ENCODE data around the gene NOD1. TPM values are rescaled to one million over a fixed set of nuclear protein-coding genes. Genes with fewer than 3 reads are reported as not detected.

The NOD1 gene
- polyA plus RNA-seq, 10 donors = 11.0 to 19.6 (median 13.4) TPM

DNA sequence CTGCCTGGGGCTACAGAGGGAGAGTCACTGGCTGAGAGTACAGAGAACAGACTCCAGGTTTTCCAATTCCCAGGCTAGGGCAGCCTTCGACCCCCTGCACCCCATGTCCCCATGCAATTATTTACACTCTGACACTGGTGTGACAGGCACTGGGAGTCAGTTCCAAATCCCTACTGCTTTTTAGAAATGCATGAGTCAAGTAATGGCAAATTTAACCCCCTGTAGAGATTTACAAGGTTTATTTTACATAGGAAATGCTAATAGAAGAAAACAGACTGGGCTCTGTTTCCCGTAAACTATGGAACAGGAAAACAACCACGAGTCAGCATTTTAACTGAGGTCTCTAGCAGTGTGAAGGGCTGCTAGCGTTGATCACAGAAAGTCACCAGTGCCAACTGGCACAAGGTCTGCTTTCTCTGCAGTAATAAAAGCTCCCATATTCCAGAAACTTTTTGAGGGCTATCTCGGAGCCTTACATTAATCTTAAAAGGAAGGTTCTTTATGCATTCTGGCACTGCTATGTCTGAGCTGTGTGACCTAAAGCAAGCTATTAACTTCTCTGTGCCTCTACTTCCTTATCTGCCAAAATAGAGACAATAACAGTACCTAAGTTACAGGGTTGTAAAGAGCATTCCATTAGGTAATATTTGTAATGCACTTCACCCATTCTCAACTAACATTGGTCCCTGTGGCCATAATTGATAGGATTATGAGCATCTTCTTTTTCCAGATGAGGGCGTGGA is 28.2 kb downstream of the NOD1 start:
- no peak for DNase-seq

DNA sequence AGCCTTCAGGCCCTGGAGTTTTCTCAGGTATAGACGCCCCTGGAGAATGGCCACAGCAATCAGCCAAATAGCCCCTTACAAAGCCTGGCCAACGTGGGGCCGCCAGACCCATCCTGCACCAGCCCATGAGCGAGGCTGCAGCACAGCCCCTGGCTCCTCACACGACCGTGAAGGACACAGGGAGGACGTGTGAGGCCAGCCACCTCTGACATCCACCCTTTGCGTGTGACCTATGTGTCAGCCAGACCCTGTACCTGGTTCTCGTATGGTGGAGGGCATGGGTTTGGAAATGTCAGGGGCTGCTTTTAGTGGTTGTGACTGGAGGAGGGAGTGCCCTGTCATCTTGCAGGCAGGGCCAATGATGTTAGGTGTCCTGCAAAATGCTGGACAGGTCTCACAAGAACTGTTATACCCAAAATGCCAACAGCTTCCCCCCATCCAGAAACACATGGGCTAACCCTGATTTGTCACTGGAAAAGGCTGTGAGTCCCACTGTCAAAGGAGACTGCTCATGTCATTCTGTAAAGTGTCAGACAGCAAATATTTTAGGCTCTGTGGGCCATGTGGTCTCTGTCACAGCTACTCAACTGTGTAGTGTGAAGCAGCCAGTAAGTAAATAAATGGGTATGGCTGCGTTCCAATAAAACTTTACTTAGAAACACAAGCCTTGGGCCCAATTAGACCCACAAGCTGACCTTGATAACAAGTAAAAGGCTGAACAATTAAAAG is 30.0 kb downstream of the NOD1 start:
- no peak for DNase-seq

- no peak for DNase-seq
Measured at GRCh38 chr7:30447466-30447865, 31.1 kb downstream of the NOD1 start.

- no peak for DNase-seq
Measured at GRCh38 chr7:30446266-30446665, 32.3 kb downstream of the NOD1 start.

DNA sequence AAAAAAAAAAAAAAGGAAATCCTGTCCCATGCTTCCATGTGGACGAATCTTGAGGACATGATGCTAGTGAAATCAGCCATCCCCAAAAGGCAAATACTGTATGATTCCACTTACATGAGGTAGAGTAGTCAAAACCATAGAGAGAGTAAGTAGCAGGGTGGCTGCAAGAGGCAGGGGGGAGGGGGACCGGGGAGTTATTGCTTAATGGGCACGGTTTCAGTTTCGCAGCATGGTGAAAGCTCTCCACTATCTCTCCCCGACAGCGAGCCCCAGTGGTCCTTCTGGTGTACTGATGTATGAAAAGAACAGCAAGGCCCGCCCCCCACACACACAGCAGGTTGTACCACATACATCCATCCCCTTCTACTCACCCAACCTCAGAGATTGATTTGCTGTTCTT is 32.8 kb downstream of the NOD1 start:
- DNase-seq = peak in 2 of 3 donors; percentile 40 to 51

DNA sequence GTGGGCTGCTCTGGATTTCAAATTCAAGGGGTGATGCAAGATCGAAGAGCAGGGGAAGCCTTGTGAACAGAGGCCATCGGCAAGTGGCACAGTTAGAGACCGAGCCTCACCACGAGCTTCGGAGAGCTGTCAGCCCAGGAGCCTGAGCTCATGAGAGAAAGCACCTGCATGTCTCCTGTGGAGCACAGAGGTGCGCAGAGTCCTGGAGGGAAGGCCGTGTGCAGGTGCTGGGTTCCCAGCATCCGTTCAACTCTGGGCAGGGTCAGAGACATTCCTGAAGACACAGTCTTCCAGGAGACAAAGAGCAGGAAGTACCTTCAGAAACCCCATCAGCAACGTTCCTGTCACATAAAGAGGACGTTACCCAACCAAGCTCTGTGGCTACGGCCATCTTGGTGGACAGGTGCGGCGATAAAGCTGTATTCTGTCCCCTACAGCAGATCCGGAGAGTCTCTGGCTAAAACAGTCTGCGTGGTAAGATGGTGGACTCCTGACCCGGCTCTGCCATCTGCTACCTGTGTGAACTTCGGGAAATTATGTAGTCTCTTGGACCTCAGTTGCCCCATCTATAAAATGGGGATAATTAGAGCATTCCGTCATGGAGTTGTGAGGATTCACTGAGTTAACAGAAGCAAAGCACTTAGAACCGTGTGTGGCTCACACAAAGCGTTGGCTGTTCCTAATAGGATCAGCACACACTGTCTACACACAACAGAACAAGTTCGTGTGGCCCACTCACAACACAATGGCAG is 40.6 kb downstream of the NOD1 start:
- no peak for DNase-seq

GRCh38 chr7:30436518-30436917 is 42.1 kb downstream of the NOD1 start:
- DNase-seq = no peak

GRCh38 chr7:30436046-30436445 is 42.5 kb downstream of the NOD1 start:
- DNase-seq = no peak

DNA sequence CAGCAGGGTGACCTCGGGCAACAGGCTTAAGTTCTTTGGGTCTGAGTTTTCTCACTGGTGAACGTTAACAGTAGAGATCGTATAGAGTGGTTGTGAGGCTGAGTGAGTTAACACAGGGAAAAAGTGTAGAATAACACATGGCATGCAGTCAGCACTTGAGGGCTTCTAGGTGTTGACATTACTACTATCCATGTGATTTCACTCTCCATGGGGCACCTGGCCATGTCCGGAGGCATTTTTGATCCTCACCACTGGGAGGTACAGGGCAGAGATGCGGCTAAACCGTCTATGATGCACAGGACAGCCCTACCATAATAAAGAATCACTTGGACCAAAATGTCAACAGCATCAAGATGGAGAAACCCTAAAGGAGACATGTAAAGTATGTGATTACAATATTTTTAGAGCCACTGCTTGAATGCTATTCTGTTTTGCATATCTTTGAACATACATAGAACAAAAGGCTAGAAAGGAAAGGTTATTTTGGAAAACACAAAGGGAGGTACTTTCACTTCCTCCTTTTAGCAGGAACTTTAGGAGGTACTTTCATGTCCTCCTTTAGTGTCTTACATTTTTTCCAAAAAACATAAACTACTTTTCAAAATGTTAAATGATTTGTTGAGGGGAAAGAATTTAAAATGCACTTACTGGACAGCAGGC is 44.3 kb downstream of the NOD1 start:
- DNase-seq = no peak

DNA sequence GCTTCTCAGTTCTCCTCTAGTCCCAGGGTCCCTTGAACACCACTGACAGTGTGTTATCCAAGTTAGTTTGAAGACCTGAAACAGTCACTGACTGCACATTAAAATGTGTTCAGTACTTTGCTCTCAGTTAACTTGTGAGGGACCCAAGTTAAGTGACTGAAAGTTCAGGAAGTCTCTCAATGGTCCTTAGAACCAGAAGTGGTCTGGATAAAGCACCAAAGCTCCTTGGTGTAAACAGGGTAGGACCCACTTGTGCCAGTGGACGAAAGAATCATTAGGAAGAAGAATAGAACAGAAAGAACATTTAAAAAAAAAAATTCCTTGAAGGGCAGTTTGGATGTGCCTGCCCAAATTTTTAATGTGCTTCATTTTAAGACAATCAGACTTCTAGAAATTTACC is 45.1 kb downstream of the NOD1 start:
- no peak for DNase-seq

DNA sequence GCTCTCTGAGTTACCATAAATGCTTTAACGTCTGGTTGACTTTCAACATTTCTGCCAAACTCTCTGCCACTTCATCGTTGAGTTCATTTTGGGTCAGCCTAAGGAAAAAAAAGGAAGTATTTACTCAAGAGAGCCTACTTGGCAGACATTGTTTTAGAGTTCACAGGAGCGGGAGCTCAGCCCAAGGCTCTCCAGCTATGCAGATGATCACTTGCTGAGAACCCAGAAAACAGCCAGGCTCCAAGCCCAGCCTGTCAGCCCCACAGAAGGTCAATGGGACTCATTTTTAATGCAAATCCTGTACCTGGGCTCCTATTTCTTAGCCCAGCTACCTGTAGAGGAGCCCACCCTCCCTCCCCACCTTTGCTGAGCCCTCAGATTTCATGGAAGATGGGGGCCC is 45.5 kb downstream of the NOD1 start:
- DNase-seq = peak in 2 of 3 donors; percentile 69 to 71

DNA sequence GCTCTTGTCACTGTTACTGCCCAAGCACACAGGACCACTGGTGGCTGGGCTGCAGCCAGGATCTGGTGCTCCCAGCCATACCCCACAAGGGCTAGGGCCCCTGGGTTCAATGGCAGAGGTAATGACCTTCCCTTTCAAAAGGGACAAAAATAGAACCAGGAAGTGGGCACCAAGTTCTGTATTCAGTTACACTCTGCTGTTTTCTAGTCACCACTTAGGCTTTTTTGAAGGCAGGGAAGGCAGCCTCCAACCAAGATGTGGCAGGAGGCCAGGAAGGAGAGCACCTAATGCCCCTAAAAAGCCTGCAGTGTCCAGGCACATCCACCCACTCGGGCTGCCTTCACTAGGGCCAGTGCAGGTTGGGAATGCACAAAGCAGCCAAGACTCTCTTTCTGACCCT is 47.8 kb downstream of the NOD1 start:
- no peak for DNase-seq

DNA sequence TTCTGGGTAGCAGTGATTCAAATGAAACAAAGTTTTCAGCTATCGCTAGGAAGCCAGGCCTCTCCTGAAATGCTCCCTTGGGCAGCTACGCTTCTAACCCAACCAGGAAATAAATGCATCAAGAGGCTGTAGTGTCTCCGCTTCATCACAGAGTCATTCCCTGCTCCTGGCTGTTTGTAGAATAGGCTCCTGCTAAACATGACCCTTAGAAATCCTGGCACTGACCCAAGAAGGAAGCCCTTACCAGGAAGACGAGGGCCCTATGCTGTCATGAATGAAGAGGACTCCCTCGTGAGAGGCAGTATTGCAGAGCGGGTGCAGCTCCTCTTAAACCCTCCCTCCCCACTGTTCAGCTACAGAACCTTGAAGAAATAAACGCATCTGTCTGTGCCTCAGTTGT is 48.3 kb downstream of the NOD1 start:
- peak in 2 of 3 donors; percentile 36 to 37 for DNase-seq

DNA sequence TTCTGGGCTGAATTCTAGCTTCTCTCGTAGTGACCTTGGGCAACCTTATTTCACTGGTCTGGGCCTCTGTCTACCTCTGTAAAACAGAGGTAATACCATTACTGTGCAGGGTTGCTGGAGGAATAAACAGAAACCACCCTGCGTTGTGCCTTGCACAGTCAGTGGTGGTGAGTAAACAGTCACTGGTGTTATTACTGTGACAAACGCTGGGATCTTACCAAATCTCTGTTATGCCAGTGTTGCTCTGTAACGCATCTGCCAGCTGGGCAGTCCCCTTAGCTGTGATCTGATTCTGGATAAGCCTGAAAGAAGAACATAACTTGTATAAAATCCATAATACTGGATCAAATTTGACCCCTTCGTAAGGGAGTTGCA is 49.4 kb downstream of the NOD1 start:
- no peak for DNase-seq

DNA sequence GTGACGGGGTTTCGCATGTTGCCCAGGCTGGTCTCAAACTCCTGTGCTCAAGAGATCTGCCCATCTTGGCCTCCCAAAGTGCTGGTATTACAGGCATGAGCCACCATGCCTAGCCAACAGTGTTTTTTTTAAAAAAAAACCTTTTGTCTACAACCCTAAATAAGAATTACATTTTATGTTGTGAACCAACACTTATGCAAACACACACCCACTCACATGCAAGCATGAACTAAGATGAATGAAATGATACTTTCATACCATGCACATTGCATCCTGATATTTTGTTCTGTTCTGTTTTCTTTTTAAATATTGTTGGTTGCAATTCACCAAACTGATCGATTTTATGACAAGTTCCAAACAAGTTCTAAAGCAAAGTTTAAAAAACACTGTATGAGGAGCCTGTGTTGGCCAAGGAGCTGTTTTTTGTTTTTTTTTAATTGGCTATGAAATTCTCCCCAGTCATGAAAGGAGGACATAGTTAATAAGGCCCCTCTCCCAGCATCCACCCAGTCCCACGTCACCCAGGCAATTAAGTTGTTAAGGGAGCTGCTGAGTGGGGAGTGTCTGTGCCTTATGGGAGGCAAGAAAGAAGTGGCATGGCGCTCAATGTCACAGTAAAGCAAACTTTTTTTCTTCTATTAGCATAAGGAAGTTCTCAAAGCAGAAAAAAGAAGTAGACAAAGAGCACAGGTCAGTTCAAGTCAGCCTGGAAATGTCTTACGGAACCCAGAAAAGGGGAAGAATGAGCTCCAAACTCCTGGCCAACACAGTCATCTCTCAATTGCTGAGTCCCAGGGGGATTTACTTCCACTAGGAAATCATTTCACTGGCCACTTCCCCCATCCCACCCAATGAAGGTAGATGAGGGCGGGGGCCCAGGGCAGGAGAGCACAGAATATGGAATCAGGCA is 50.1 kb downstream of the NOD1 start:
- DNase-seq = no peak

DNA sequence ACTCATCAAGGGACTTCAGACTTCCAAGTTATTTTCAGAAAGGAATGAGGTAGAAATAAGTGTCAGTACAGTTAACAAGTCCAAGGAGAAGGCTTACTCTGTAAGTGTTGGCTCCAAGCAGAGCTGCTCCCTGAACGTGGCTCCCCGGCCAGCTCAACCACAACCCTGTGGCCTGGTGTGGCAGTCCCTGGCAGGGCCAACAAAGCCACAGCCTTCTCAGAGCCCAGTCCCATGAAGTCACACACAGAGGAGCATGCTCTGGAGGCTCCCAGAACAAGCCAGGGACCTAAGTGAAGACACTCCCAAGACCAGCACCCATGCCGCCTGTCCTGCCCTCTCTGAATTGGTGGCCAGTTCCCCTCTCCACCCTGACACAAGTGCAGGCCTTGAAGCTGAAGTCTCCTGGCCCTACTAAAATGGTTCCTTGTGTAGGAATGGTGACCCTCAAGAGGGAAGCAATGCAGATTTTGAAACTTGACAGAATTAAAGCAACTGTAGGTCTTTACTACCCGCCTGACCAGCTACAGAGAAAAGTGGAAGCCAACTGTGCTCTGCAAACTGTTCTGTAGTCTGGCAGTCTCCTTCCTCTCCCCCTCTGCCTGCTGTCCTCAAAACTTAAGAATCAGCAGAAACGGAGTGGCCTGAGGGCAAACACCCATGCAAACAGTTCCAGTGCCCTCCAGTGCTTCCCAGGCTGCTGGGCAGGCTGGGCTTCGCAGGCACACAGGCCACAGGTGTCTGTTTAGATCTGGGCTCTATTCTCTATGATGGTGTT is 51.1 kb downstream of the NOD1 start:
- no peak for DNase-seq

- no peak for DNase-seq
Measured at GRCh38 chr7:30424506-30424905, 54.1 kb downstream of the NOD1 start.

DNA sequence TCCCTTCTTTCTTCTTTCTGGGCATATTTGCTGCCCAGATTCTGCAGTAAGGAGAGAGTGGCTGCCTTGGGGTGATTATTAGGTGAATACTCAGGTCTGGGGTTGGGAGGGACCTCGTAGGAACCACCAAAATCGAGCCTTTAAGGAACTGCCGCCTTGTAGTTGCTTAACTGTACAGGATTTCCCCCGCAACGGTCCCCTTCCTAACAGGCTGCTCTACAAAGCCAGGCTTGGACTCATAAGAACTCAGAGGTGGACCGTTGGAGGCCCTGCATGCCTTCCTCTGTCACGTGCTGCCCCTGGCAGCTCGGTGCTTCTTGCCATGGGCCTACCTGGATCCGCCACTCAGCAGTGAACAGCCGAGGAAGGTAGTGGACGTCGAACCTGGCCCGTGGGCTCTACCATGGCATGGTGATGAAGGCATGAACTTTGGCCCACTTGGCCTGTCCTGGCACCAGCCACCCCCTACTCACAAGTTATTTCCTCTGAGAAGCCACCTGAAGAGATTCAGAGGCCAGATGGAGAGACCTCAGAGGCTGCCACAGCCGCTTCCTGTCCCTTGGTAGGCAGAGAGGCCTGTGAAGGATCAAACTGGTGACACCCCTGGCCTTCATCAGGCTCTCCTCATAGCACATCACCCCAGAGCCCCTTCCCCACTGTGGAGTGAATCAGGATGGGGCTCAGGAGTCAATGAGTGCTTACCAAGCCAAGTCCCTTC is 54.6 kb downstream of the NOD1 start:
- no peak for DNase-seq

GRCh38 chr7:30422922-30423321 is 55.7 kb downstream of the NOD1 start:
- DNase-seq = no peak
